Measurements from ENCODE around the gene ACVR1B.

DNA sequence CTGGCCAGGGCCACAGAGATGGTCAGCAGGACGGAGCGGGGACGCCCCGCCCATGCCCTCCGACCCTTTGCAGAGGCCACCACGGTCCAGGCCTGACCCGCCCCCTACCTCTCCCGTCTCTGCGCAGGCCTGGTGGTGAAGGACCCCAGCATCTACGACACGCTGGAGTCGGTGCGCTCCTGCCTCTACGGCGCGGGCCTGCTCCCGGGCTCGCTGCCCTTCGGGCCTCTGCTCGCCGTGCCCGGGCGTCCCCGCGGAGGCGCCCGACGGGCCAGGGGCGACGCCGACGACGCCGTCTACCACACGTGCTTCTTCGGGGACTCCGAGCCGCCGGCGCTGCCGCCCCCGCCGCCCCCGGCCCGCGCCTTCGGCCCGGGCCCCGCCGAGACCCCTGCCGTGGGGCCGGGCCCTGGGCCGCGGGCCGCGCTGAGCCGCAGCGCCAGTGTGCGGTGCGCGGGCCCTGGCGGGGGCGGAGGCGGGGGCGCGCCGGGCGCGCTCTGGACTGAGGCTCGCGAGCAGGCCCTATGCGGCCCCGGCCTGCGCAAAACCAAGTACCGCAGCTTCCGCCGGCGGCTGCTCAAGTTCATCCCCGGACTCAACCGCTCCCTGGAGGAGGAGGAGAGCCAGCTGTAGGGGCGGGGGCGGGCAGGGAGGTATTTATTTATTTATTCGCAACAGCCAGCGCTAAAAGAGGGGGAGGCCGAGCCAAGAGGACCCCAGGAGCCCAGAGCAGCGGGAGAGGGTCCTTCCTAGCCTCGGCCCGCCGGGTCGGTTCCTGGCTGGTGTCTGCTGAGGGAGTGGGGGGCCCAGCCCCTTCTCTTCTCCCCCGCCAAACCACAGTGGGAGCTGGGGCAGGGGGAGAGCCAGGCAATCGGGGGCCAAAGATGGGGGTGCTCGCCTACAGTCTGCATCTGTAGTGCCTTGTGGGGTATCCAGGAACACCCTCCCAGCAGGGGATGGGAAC lies 63.4 kb downstream of the ACVR1B start:
- TF ChIP-seq, protein P1, sequence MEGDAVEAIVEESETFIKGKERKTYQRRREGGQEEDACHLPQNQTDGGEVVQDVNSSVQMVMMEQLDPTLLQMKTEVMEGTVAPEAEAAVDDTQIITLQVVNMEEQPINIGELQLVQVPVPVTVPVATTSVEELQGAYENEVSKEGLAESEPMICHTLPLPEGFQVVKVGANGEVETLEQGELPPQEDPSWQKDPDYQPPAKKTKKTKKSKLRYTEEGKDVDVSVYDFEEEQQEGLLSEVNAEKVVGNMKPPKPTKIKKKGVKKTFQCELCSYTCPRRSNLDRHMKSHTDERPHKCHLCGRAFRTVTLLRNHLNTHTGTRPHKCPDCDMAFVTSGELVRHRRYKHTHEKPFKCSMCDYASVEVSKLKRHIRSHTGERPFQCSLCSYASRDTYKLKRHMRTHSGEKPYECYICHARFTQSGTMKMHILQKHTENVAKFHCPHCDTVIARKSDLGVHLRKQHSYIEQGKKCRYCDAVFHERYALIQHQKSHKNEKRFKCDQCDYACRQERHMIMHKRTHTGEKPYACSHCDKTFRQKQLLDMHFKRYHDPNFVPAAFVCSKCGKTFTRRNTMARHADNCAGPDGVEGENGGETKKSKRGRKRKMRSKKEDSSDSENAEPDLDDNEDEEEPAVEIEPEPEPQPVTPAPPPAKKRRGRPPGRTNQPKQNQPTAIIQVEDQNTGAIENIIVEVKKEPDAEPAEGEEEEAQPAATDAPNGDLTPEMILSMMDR (IDR thresholded peaks at IDR 0.05), result no peak
- no peak for TF ChIP-seq POLR2A (IDR thresholded peaks at IDR 0.05)
